ENCODE measurements around the gene SLC46A1.

Gene SLC46A1

DNA sequence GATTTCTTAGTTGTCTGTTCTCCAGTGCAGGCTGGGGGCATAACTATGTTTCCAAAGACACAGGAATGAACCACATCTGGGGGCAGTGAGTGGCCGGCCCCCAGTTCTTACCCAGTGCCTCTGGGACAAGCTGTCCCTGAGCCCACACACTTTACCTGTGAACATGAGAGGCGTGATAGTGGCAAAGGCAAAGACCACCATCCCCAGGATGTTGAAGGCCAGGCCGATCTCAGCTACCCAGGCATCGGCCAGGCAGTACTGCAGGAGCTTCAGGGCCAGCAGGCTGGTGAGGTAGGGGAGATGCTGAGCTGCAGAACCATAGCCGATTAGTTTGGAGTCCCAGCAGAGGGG lies 1.6 kb downstream of the SLC46A1 start:
- no peak overlapping the region for H3K4me3 ChIP-seq (ENCODE audit: low read depth, low read length)

DNA sequence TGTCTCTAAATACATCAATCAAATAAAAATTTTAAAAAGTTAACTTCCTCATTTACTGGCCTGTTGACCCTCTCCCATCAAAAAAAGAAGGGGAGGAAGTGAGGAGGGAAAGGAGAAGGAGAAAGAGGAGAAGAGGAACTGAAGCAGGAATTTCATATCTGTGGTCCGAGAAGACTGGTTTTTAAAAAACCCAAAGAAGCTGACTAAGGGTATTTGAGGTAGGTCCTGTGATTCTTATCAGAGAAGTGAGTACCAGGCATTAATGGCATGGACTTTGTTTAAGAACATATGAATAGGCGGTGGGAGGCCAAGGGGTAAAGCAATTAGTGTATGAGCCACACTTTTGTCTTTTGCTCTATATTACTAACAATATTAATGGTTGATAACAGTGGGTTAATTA lies 2.0 kb downstream of the SLC46A1 start:
- H3K4me3 ChIP-seq (ENCODE audit: low read depth, low read length): no peak overlapping the region

DNA sequence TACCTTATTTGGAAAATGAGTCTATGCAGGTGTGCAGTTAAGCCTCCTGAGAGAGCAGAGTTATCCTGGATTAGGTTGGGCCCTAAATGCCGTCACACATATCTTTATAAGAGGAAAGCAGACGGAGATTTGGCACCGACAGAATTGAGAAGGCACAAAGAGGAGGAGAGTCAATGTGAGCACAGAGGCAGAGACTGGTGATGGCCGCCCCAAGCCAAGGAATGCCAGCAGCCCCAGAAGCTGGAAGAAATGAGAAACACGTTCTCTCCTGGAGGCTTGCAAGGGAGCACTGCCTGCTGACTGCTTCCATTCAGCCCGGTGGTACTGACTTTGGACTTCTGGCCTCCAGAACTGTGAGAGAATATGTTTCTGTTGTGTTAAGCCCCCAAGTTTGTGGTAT lies 3.2 kb downstream of the SLC46A1 start:
- no peak overlapping the region for H3K4me3 ChIP-seq (ENCODE audit: low read depth, low read length)

DNA sequence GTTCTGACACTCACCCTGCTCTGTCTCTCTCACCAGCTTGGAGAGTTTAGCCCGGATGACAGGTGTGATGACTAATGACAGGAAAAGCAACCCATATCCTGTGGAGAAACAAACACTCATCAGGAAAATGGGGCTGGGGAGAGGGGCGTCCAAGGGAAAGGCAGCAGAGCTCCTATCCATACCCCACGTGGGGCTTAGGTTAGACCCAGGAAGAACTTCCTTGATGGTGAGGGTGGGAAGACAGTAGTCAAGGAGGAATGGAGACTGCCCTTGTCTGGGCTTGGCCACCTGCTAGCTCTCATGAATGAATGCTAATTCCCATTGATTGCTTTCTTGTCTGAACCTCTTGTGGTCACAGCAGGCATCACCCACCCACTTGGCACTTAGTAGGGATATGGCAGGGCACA lies 3.8 kb downstream of the SLC46A1 start:
- no peak overlapping the region for H3K4me3 ChIP-seq (ENCODE audit: low read depth, low read length)

DNA sequence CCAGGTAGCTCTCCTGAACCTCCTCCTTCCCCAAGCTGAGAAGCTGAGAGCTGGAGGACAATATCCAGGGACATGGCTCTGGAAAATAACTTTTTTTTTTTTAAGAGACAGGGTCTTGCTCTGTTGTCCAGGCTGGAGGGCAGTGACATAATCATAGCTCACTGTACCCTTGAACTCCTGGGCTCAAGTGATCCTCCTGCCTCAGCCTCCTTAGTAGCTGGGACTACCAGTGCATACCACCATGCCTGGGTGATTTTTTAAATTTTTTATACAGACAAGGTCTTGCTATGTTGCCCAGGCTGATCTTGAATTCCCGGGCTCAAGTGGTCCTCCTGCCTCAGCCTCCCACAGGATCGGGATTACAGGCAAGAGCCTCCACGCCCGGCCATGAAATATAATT lies 6.2 kb downstream of the SLC46A1 start:
- no peak overlapping the region for H3K4me3 ChIP-seq (ENCODE audit: low read depth, low read length)

DNA sequence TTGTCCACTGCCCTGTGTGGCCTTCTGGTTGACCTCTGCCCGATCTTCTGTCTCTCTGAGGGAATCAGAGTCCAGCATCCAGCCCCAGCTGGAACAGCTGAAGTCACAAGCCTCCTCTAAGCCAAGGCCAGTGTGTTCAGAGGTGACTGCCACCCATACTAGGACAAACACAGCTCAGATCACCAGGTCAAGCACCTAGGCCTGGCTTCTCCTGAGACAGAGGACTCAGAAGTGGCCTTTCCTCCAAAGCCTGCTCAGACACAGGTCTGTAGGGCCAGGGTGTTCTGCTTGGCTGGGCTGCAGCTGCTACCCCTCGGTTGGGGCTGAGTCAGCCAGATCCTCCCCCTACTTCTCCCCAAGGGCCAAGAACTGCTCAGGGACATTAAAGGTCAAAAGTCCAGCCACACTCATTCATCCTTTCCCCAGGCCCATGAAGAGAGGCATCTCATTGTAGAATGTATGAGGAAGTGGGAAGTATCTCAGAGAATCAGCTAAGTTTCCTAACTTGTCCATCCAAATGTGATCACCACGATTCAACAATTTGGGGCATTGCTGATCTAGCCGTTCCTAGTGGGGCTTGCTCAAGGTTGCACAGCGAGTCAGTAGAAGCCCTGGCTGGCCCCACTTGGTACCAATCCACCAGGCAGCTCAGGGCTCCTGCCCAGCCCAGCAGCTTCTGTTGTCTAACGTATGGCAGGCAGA lies 7.6 kb downstream of the SLC46A1 start:
- H3K4me3 ChIP-seq (ENCODE audit: low read depth, low read length): no peak overlapping the region

DNA sequence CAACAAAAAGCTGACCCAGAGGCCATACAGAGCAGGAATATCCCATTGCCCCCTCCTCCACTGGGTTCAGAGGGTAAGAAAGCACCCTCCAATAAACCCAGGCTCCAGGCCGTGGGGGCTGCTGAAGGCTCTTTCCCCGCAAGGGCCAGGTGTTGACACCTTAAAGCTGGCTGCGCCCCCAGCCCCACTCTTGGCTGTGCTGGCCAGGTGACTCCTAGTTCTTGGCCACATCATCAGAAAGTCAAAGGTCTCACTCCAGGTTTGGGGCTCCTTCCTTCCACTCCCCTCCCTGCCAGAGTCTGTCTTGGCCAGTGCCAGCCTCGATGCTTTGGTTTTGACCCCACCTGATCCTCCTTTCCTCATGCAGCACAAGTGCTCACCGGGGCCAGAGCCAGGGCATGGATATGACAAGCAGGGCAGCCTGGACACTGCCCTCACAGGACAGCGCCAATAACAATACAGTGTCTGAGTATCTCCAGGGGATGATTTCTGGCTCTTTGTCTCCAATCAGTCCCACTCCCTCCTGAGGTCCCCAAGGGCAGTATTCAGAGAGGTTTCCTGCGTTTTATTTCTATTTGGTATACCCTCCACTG lies 8.2 kb downstream of the SLC46A1 start:
- H3K4me3 ChIP-seq (ENCODE audit: low read depth, low read length): no peak overlapping the region

DNA sequence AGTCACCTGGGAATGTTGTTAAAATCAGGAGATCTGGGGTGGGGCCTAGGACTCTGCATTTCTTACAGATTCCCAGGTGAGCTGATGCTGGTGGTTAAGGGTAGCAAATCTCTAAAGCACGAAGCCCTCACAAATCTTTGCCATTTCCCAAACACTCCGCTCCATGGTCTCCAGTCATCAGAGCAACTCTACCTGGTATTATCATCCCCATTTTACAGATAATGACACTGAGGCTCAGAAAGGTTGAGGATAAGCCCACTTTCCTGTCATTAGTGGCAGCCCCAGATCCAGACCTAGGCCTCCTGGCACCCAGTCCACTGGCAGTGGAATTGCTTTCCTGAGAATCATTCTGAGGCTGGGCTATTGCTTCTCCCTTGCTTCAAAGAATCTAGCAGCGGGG lies 8.7 kb downstream of the SLC46A1 start:
- H3K4me3 ChIP-seq (ENCODE audit: low read depth, low read length): no peak overlapping the region

DNA sequence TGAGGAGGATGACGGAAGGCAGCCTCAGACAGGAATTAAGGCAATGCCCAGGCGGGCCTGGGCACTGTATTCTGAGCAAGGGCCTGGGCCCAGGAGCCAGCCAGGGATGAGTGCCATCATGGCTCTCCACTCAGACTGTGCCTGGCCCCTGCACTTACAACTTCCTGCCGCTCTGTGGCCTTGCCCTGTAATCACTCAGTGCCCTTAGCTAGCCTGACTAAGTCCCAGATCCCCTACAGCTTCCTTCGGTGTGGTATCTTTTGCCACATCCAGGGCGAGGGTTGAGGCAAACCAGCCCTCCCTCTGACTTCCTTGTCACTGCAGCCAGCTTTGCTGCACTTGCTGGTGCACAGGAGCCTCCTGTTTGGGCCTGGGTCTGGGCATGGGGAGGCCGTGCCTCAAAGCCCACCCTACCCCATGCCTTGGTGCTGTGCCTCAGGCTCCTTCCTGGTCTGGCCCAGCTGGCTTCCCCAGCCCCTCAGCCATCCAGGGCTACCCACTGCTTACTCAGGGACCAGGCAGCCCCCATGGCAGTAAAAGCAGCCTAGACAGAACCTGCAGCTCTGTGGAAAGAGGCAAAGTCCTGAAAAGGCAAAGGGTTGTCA lies 9.3 kb downstream of the SLC46A1 start:
- H3K4me3 ChIP-seq (ENCODE audit: low read depth, low read length): no peak overlapping the region

DNA sequence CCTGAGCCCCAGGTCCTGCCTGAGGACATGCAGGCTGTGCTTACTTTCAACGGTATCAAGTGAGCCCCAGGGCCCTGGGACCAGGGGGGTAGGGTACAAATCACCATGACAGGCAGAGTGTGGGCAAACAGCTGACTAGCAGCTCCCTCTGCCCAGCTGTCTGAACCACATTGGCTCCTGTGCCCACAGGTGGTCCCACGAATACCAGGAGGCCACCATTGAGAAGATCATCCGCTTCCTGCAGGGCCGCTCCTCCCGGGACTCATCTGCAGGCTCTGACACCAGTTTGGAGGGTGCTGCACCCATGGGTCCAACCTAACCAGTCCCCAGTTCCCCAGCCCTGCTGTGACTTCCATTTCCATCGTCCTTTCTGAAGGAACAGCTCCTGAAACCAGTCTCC lies 10.0 kb downstream of the SLC46A1 start:
- H3K4me3 ChIP-seq (ENCODE audit: low read depth, low read length): no peak overlapping the region

DNA sequence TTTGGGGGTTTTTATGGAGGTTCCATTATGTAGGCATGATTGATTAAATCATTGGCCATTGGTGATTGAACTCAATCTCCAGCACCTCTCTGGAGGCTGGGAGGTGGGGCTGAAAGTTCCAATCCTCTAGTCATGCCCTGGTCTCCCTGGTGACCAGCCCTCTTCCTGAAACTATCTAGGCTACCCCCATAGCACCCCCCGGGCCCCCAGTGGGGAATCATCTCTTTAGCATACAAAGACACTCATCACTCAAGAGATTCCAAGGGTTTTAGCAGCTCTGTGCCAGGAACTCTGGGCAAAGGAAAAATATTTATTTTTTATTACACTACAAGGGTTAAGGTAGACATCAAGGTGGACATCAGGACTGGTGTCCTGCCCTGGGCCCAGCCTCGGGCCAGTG lies 10.6 kb downstream of the SLC46A1 start:
- H3K4me3 ChIP-seq (ENCODE audit: low read depth, low read length): no peak overlapping the region

DNA sequence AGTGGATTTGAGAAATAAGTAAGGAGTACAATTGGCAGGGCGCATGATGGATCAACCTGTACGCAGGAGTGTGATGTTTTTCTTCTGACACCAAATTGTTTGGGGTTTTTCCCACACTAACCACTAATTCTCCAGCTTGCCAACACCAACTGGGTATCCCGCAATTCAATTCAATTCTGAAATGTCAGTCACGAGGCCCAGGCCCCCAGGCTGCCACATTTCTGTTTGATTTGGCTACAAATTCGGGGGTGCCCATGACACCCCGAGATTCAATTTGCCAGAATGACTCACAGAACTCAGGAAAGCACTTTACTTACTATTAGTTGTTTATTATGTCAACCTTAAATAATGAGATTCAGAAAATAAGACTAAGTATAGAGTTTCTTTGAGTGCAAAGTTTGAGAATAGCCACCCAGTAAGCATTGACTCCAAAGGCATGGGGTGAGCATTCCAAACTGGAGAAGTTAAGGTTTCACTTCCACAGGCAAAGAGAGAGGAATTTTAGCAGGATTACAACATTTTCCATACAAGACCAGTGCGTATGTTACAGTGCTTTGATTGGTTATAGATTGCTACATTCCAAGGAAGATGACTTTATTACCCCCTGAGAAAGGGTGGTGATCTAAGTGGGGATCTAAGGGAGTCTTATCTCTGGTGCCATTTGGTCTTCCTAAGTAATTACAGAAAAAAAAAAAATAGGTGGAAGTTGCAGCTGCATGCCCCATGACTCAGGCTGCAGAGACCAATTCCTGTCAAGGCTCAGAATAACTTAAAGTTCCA lies 11.5 kb downstream of the SLC46A1 start:
- no peak overlapping the region for H3K4me3 ChIP-seq (ENCODE audit: low read depth, low read length)

DNA sequence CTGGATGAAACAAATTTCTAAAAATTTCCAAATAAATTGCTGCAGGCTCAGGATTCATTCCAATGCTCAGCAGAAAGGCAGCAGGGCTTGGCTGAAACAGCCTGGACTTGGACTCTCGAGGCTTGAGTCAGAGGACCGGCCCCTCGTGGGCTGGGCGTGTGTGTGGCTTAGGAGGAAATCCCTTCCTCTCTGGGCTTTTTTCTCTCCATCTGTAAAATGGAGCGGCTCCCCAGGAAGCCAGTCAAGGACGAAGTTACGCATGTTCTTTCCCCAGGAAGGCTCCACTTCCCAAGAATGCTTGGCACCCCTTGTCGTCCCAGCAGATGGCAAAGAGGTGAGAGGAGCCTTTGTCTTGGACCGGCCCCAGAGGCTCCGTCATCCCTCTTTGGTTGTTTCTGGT lies 13.5 kb downstream of the SLC46A1 start:
- no peak overlapping the region for H3K4me3 ChIP-seq (ENCODE audit: low read depth, low read length)

DNA sequence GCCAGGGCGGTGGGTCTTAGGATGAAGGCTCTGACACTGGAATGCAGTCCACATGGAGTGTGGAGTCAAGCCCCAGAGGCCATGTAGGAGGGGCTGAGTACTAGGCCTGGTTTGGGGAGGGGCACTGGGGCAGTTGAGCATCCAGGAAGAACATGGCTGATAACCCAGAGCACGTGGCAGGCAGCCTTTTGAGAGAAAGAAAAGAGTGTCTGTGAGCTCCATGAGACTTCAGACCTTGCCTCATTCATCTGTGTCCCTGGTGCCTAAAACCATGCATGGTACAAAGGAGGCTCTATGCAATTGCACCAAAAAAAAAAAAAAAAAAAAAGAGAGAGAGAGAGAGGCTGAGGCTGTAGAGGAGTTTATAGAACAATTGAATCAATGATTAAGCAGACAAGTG lies 14.6 kb downstream of the SLC46A1 start:
- no peak overlapping the region for H3K4me3 ChIP-seq (ENCODE audit: low read depth, low read length)

DNA sequence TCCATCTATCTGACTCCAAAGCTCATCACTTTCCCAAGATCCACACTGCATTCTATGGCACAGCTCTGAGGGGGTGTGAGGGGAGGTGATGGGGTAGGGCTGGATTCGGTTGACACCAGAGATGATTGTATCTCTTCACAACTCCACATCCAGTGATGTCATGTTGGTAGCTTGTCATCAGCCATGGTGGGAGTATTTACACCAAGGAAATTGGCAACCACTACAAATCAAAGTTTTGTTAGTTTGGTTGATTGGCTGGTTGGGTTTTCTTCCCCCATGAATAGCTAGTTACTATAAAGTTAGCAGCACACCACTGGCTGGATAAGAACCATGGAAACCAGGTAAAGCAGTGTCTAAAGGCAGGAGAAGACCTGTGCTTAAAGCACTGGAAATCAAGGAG lies 15.0 kb downstream of the SLC46A1 start:
- H3K4me3 ChIP-seq (ENCODE audit: low read depth, low read length): no peak overlapping the region

DNA sequence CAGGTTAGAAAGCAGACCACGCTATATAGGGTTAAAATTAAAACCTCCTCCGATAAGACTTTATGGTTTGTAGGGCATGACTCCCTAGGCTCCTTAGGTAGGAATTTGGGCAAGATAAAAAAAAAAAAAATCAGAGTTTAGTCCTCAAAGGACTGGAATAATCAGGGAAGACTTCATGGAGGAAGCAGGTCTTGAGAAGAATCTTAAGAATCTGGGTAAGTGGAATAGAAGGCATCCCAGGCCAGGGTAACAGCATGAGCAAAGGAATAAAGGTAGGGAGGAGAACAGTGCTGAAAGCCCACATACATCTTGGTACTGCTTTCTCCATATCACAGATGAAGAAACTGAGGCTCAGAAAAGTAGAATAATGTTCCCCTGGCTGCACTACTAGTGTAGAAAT lies 15.4 kb downstream of the SLC46A1 start:
- H3K4me3 ChIP-seq (ENCODE audit: low read depth, low read length): no peak overlapping the region

DNA sequence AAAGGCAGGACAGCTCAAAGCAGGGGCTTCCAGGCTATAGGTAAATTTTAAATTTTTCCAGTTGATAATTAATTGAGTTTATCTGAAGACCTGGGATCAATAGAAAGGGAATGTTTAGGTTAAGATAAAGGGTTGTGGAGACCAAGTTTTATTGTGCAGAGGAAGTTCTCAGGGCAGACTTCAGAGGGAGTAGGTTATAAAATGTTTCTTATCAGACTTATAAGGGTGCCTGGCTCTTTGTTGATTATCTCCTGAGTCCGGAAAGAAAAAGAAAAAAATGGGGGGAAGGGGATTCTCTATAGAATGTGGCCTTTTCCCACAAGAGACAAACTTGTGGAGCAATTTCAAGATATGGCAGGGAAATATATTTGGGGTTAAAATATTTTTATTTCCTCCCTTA lies 15.9 kb downstream of the SLC46A1 start:
- H3K4me3 ChIP-seq (ENCODE audit: low read depth, low read length): no peak overlapping the region

DNA sequence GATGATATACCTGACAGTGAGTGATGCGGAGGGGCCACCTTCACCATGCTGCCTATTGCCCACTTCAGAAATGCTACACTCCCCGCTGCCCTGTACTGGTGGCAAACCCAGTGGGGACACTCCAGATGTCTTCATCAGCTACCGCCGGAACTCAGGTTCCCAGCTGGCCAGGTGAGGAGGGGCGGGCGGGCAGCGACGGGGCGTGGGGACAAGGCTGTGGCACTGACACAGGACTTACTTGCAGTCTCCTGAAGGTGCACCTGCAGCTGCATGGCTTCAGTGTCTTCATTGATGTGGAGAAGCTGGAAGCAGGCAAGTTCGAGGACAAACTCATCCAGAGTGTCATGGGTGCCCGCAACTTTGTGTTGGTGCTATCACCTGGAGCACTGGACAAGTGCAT lies 17.9 kb downstream of the SLC46A1 start:
- no peak overlapping the region for H3K4me3 ChIP-seq (ENCODE audit: low read depth, low read length)

DNA sequence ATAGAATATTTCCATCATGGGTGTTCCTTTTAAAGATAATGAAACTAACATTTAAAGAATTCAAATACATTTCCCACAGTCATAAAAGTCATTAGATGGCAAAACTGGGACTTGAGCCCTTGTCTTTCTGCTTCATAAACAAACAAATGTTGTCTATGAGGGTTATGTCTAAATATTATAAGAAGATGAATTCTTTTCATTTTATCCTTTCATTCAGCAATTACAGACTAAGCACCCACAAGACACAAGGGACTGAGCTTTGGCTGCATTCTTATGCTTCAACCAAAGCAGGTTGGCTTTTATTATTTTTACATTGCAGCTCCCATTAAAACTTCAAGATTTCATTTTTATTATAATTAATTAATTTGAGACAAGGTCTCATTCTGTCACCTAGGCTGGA lies 19.6 kb downstream of the SLC46A1 start:
- no peak overlapping the region for H3K4me3 ChIP-seq (ENCODE audit: low read depth, low read length)

DNA sequence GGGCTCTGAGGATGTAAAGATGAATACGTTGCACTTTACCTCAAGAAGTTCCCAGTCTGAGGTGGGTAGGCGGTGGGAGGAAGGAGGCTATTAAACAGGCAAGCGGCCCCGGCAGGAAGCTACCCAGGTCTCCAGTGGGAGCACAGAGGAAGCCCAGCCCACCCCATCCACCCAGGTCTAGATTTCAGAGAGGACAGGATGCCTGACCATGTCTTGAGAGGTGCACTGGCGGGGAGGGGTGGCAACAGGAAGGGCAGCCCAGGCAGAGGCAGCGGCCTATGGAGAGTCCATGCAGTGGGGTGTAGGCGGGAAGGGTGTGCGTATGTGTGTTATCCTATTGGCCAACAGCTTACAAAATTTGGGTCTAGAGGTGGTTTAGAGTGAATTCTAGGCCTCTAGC lies 20.6 kb downstream of the SLC46A1 start:
- H3K4me3 ChIP-seq (ENCODE audit: low read depth, low read length): no peak overlapping the region

DNA sequence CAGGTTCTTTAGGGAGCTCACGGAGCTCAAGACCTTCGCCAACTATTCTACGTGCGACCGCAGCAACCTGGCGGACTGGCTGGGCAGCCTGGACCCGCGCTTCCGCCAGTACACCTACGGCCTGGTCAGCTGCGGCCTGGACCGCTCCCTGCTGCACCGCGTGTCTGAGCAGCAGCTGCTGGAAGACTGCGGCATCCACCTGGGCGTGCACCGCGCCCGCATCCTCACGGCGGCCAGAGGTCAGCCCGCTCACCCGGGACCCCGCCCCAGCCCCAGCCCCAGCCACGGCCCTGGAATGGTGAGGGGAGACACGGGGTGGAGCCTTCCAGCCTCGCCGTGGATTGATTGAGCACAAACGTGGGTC lies 21.0 kb downstream of the SLC46A1 start:
- peak overlapping the region; percentile 57 for H3K4me3 ChIP-seq (ENCODE audit: low read depth, low read length)

Measured in iPS-11a (cell line).